SW480 (cell line): ENCODE results near the gene OR2T8.
"Not testable (repeated sequence)": the region's sequence is repeated elsewhere in the genome, so short reads cannot be mapped to it uniquely, and the experiment has no call there.

ENCODE experiments used
- DNase-seq: peaks from one replicate; pipeline ENCODE4 v3.0.0-alpha.2; 2016; ENCODE audit warnings: low spot score

OR2T8 gene

GRCh38 chr1:247919952-247920351, at the start of gene OR2T8:
TSS of gene OR2T8 (plus strand) at chr1:247920252. CDS start at chr1:247921018, 766 bp downstream.
- DNase-seq: no peak

GRCh38 chr1:247883346-247883745, 36.7 kb upstream of the OR2T8 start:
- no peak for DNase-seq

- peak; percentile 5 for DNase-seq
These were observed 35.1 kb upstream of the OR2T8 start for GRCh38 chr1:247884797-247885413.

GRCh38 chr1:247895163-247895637, 24.9 kb upstream of the OR2T8 start, which contains the start of gene OR2W3:
TSS of gene OR2W3 (plus strand) at chr1:247895587. CDS start at chr1:247895587, 0 bp downstream.
- no peak for DNase-seq

- no peak for DNase-seq
These were observed 24.1 kb upstream of the OR2T8 start for GRCh38 chr1:247895976-247896375.

GRCh38 chr1:247904122-247904521, 15.9 kb upstream of the OR2T8 start:
- no peak for DNase-seq

GRCh38 chr1:247905181-247905580, 14.9 kb upstream of the OR2T8 start:
- DNase-seq: no peak

- DNase-seq: no peak
These were observed 14.0 kb upstream of the OR2T8 start for GRCh38 chr1:247905910-247906503.

- DNase-seq: peak; percentile 91
These were observed 13.5 kb upstream of the OR2T8 start for GRCh38 chr1:247906504-247907047.

- no peak for DNase-seq
These were observed 11.3 kb upstream of the OR2T8 start for GRCh38 chr1:247908766-247909165.

GRCh38 chr1:247913786-247914185, 6.3 kb upstream of the OR2T8 start:
- DNase-seq: no peak

- no peak for DNase-seq
These were observed 5.0 kb upstream of the OR2T8 start for GRCh38 chr1:247914941-247915662.

- no peak for DNase-seq
These were observed 3.9 kb downstream of the OR2T8 start for GRCh38 chr1:247923941-247924340.

GRCh38 chr1:247924868-247925267, 4.8 kb downstream of the OR2T8 start, which contains the start of gene OR2AJ1:
TSS of gene OR2AJ1 (plus strand) at chr1:247924889. CDS start at chr1:247933769, 8,880 bp downstream.
- no peak for DNase-seq

- no peak for DNase-seq
These were observed 13.9 kb downstream of the OR2T8 start for GRCh38 chr1:247933989-247934388.

- no peak for DNase-seq
These were observed 15.7 kb downstream of the OR2T8 start for GRCh38 chr1:247935781-247936180.

- no peak for DNase-seq
These were observed 16.4 kb downstream of the OR2T8 start for GRCh38 chr1:247936415-247936814.

- DNase-seq: not testable (repeated sequence)
These were observed 17.1 kb downstream of the OR2T8 start for GRCh38 chr1:247936965-247937734.

- DNase-seq: no peak
These were observed 22.6 kb downstream of the OR2T8 start for GRCh38 chr1:247942624-247943023.

GRCh38 chr1:247948558-247948957, 28.5 kb downstream of the OR2T8 start, which contains the start of gene OR2L8:
TSS of gene OR2L8 (plus strand) at chr1:247948858. CDS start at chr1:247948858, 0 bp downstream.
- DNase-seq: no peak

GRCh38 chr1:247953408-247953807, 33.4 kb downstream of the OR2T8 start:
- DNase-seq: no peak

- no peak for DNase-seq
These were observed 41.7 kb downstream of the OR2T8 start for GRCh38 chr1:247961791-247962190.
